ENCODE measurements around the gene CD96. TPM values are rescaled to one million over a fixed set of nuclear protein-coding genes. Genes with fewer than 3 reads are reported as not detected.
A peak's percentile ranks its signal among the peaks of the same experiment; 100 is the strongest.

CD96 gene
- total and polyA plus RNA-seq, 2 donors = 27.0 to 80.2 TPM

- 99% methylated on average over 1 of the region's 1 CpG for WGBS
- DNase-seq (ENCODE audit: low read depth in 6 of 9, low spot score in 9 of 9) = no peak
- H3K4me1 ChIP-seq (ENCODE audit: control insufficient read depth in 2 of 2, insufficient read depth in 2 of 2, low read length in 2 of 2) = peaks cover 1 to 3% of the 10 kb centered on the region in 2 donors
Measured at GRCh38 chr3:111582120-111582474, 40.1 kb downstream of the CD96 start.

DNA sequence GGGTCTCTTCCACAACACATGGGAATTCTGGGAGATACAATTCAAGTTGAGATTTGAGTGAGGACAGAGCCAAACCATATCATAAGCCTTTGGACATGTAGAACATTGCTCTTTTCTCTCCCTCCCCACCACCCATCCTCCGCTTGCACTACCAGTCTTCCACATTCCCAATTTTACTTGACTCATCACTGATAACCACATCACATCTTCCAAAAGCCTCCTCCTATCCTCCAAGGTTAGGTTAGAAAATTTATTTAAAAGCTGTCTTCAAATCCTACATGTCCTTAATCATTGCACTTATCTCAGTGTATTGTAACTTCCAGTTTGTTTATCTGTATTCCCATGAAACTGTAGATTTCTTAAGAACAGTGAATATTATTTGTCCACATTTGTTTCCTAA is 42.7 kb downstream of the CD96 start:
- no peak for DNase-seq (ENCODE audit: low read depth in 6 of 9, low spot score in 9 of 9)
- Histone ChIP-seq H3K27me3 (ENCODE audit: control insufficient read depth in 2 of 2, insufficient read depth in 1 of 2, low read length in 1 of 2) (no peaks in the 10 kb centered on the region), H3K36me3 (ENCODE audit: control insufficient read depth in 2 of 2, insufficient read depth in 2 of 2, low read length in 1 of 2) (peaks cover 11 to 39% of the 10 kb centered on the region in 2 donors), H3K27ac (ENCODE audit: low read depth in 1 of 2, low read length in 1 of 2) (no peak overlapping the region), H3K4me1 (ENCODE audit: control insufficient read depth in 2 of 2, insufficient read depth in 2 of 2, low read length in 2 of 2) (no peaks in the 10 kb centered on the region), H3K9me3 (ENCODE audit: control insufficient read depth in 2 of 2, insufficient read depth in 1 of 2, low read length in 1 of 2) (no peaks in the 10 kb centered on the region), H3K4me3 (ENCODE audit: low read length in 2 of 2) (no peak overlapping the region)
- WGBS = 98% methylated on average over 1 of the region's 1 CpG

More at GRCh38 chr3:111582120-111582474, 40.1 kb downstream of the CD96 start:
- Histone ChIP-seq H3K36me3 (ENCODE audit: control insufficient read depth in 2 of 2, insufficient read depth in 2 of 2, low read length in 1 of 2) (peaks cover 3 to 37% of the 10 kb centered on the region in 2 donors), H3K27me3 (ENCODE audit: control insufficient read depth in 2 of 2, insufficient read depth in 1 of 2, low read length in 1 of 2) (no peaks in the 10 kb centered on the region), H3K4me3 (ENCODE audit: low read length in 2 of 2) (no peak overlapping the region), H3K9me3 (ENCODE audit: control insufficient read depth in 2 of 2, insufficient read depth in 1 of 2, low read length in 1 of 2) (no peaks in the 10 kb centered on the region), H3K27ac (ENCODE audit: low read depth in 1 of 2, low read length in 1 of 2) (no peak overlapping the region)

DNA sequence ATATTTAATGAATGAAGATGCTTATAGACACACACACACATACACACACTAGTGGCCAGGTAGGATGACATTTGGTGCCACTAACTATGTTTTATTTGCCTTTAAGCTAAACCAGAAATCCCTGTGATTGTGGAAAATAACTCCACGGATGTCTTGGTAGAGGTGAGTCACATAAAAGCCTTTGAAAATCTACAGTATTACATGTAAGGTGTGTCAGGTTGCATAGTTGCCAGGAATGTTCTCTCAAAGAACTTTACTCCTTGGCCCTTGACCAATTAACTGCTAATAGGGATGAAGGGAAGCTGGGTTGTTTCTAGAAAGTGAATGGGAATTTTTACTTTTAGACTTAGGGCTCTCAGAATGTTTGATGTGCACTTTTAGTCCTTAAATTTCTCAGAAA is 43.2 kb downstream of the CD96 start:
- Histone ChIP-seq H3K36me3 (ENCODE audit: control insufficient read depth in 2 of 2, insufficient read depth in 2 of 2, low read length in 1 of 2) (peaks cover 11 to 39% of the 10 kb centered on the region in 2 donors), H3K9me3 (ENCODE audit: control insufficient read depth in 2 of 2, insufficient read depth in 1 of 2, low read length in 1 of 2) (no peaks in the 10 kb centered on the region), H3K27me3 (ENCODE audit: control insufficient read depth in 2 of 2, insufficient read depth in 1 of 2, low read length in 1 of 2) (no peaks in the 10 kb centered on the region), H3K4me3 (ENCODE audit: low read length in 2 of 2) (no peak overlapping the region), H3K4me1 (ENCODE audit: control insufficient read depth in 2 of 2, insufficient read depth in 2 of 2, low read length in 2 of 2) (no peaks in the 10 kb centered on the region), H3K27ac (ENCODE audit: low read depth in 1 of 2, low read length in 1 of 2) (no peak overlapping the region)
- DNase-seq (ENCODE audit: low read depth in 6 of 9, low spot score in 9 of 9) = no peak
- 90% methylated on average over 1 of the region's 1 CpG for WGBS

GRCh38 chr3:111588527-111588926 is 46.5 kb downstream of the CD96 start:
- no peak for DNase-seq (ENCODE audit: low read depth in 6 of 9, low spot score in 9 of 9)
- Histone ChIP-seq H3K9me3 (ENCODE audit: control insufficient read depth in 2 of 2, insufficient read depth in 1 of 2, low read length in 1 of 2) (no peaks in the 10 kb centered on the region), H3K4me3 (ENCODE audit: low read length in 2 of 2) (no peak overlapping the region), H3K27me3 (ENCODE audit: control insufficient read depth in 2 of 2, insufficient read depth in 1 of 2, low read length in 1 of 2) (no peaks in the 10 kb centered on the region), H3K4me1 (ENCODE audit: control insufficient read depth in 2 of 2, insufficient read depth in 2 of 2, low read length in 2 of 2) (no peaks in the 10 kb centered on the region), H3K36me3 (ENCODE audit: control insufficient read depth in 2 of 2, insufficient read depth in 2 of 2, low read length in 1 of 2) (peaks cover 15 to 47% of the 10 kb centered on the region in 2 donors), H3K27ac (ENCODE audit: low read depth in 1 of 2, low read length in 1 of 2) (no peak overlapping the region)

GRCh38 chr3:111589303-111590142 is 47.5 kb downstream of the CD96 start:
- Histone ChIP-seq H3K4me1 (ENCODE audit: control insufficient read depth in 2 of 2, insufficient read depth in 2 of 2, low read length in 2 of 2) (no peaks in the 10 kb centered on the region), H3K36me3 (ENCODE audit: control insufficient read depth in 2 of 2, insufficient read depth in 2 of 2, low read length in 1 of 2) (peaks cover 19 to 55% of the 10 kb centered on the region in 2 donors), H3K27me3 (ENCODE audit: control insufficient read depth in 2 of 2, insufficient read depth in 1 of 2, low read length in 1 of 2) (no peaks in the 10 kb centered on the region), H3K4me3 (ENCODE audit: low read length in 2 of 2) (no peak overlapping the region), H3K27ac (ENCODE audit: low read depth in 1 of 2, low read length in 1 of 2) (no peak overlapping the region), H3K9me3 (ENCODE audit: control insufficient read depth in 2 of 2, insufficient read depth in 1 of 2, low read length in 1 of 2) (no peaks in the 10 kb centered on the region)
- DNase-seq (ENCODE audit: low read depth in 6 of 9, low spot score in 9 of 9) = no peak
- 93% methylated on average over 2 of the region's 2 CpGs for WGBS

DNA sequence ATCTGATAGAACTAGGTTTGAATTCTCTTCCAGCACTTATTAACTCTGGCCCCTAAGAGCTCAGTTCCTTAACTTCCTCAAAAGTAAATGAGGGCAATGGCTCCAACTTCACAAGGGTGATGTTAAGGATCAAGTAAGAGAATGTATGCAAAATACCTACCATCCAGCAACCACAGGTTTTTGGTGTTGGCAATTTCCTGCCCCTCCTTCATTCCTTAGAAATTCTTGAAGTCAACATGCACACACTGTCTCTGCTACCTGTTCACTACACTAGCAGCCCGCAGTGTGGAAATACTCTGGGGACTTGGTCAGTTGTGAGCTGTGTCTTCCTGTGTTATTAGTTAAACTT is 48.1 kb downstream of the CD96 start:
- peaks cover 25 to 56% of the 10 kb centered on the region in 2 donors for H3K36me3 ChIP-seq (ENCODE audit: control insufficient read depth in 2 of 2, insufficient read depth in 2 of 2, low read length in 1 of 2)
- H3K4me3 ChIP-seq (ENCODE audit: low read length in 2 of 2) = no peak overlapping the region
- no peaks in the 10 kb centered on the region for H3K9me3 ChIP-seq (ENCODE audit: control insufficient read depth in 2 of 2, insufficient read depth in 1 of 2, low read length in 1 of 2)
- no peaks in the 10 kb centered on the region for H3K27me3 ChIP-seq (ENCODE audit: control insufficient read depth in 2 of 2, insufficient read depth in 1 of 2, low read length in 1 of 2)
- no peak for DNase-seq (ENCODE audit: low read depth in 6 of 9, low spot score in 9 of 9)
- H3K4me1 ChIP-seq (ENCODE audit: control insufficient read depth in 2 of 2, insufficient read depth in 2 of 2, low read length in 2 of 2) = no peaks in the 10 kb centered on the region
- H3K27ac ChIP-seq (ENCODE audit: low read depth in 1 of 2, low read length in 1 of 2) = no peak overlapping the region
- 93% methylated on average over 1 of the region's 1 CpG for WGBS

- no peaks in the 10 kb centered on the region for H3K9me3 ChIP-seq (ENCODE audit: control insufficient read depth in 2 of 2, insufficient read depth in 1 of 2, low read length in 1 of 2)
- peaks cover 25 to 54% of the 10 kb centered on the region in 2 donors for H3K36me3 ChIP-seq (ENCODE audit: control insufficient read depth in 2 of 2, insufficient read depth in 2 of 2, low read length in 1 of 2)
- no peak for DNase-seq (ENCODE audit: low read depth in 6 of 9, low spot score in 9 of 9)
- H3K4me3 ChIP-seq (ENCODE audit: low read length in 2 of 2) = no peak overlapping the region
- H3K27me3 ChIP-seq (ENCODE audit: control insufficient read depth in 2 of 2, insufficient read depth in 1 of 2, low read length in 1 of 2) = no peaks in the 10 kb centered on the region
- 97% methylated on average over 3 of the region's 3 CpGs for WGBS
- no peaks in the 10 kb centered on the region for H3K4me1 ChIP-seq (ENCODE audit: control insufficient read depth in 2 of 2, insufficient read depth in 2 of 2, low read length in 2 of 2)
- H3K27ac ChIP-seq (ENCODE audit: low read depth in 1 of 2, low read length in 1 of 2) = peak overlapping the region in 1 of 2 donors; percentile 18
Measured at GRCh38 chr3:111591555-111591954, 49.6 kb downstream of the CD96 start.

- Histone ChIP-seq H3K27me3 (ENCODE audit: control insufficient read depth in 2 of 2, insufficient read depth in 1 of 2, low read length in 1 of 2) (no peaks in the 10 kb centered on the region), H3K36me3 (ENCODE audit: control insufficient read depth in 2 of 2, insufficient read depth in 2 of 2, low read length in 1 of 2) (peaks cover 24 to 49% of the 10 kb centered on the region in 2 donors), H3K4me1 (ENCODE audit: control insufficient read depth in 2 of 2, insufficient read depth in 2 of 2, low read length in 2 of 2) (no peaks in the 10 kb centered on the region), H3K27ac (ENCODE audit: low read depth in 1 of 2, low read length in 1 of 2) (no peak overlapping the region), H3K4me3 (ENCODE audit: low read length in 2 of 2) (no peak overlapping the region), H3K9me3 (ENCODE audit: control insufficient read depth in 2 of 2, insufficient read depth in 1 of 2, low read length in 1 of 2) (no peaks in the 10 kb centered on the region)
- no peak for DNase-seq (ENCODE audit: low read depth in 6 of 9, low spot score in 9 of 9)
Measured at GRCh38 chr3:111592143-111592542, 50.1 kb downstream of the CD96 start.

GRCh38 chr3:111592936-111593335 is 50.9 kb downstream of the CD96 start:
- Histone ChIP-seq H3K27me3 (ENCODE audit: control insufficient read depth in 2 of 2, insufficient read depth in 1 of 2, low read length in 1 of 2) (no peaks in the 10 kb centered on the region), H3K36me3 (ENCODE audit: control insufficient read depth in 2 of 2, insufficient read depth in 2 of 2, low read length in 1 of 2) (peaks cover 17 to 41% of the 10 kb centered on the region in 2 donors), H3K4me3 (ENCODE audit: low read length in 2 of 2) (peak overlapping the region in 1 of 2 donors; percentile 33), H3K9me3 (ENCODE audit: control insufficient read depth in 2 of 2, insufficient read depth in 1 of 2, low read length in 1 of 2) (no peaks in the 10 kb centered on the region), H3K4me1 (ENCODE audit: control insufficient read depth in 2 of 2, insufficient read depth in 2 of 2, low read length in 2 of 2) (no peaks in the 10 kb centered on the region), H3K27ac (ENCODE audit: low read depth in 1 of 2, low read length in 1 of 2) (peak overlapping the region in 1 of 2 donors; percentile 46)
- DNase-seq (ENCODE audit: low read depth in 6 of 9, low spot score in 9 of 9) = no peak
- WGBS = 94% methylated on average over 5 of the region's 5 CpGs

Measured in thymus (tissue), 11 donors.